ENCODE measurements around the gene MAP7D2.
"Not testable (repeated sequence)": the region's sequence is repeated elsewhere in the genome, so short reads cannot be mapped to it uniquely, and the experiment has no call there.

MAP7D2 gene

DNA sequence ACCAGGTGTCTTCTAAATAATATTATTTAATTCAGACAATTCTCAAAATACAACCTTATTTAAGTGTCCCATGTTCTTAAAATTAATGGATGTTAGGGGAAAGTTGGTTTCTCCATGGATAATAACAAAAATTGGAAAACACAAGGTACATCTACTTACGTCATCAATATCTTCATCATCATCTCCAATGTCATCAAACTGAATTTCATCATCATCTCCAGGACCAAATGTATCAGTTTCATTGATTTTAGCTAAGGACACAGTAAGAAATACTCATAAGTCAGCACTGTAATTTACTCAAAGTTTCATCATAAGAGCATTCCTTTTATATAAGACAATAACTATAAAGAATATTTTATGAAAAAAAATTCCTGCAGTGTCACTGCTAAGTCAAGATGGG is 13.7 kb upstream of the MAP7D2 start:
- Mint-ChIP-seq H3K36me3 (ENCODE audit: low read depth) (peaks cover 76% of the 10 kb centered on the region), H3K27me3 (no peaks in the 10 kb centered on the region), H3K4me3 (no peak overlapping the region), H3K4me1 (ENCODE audit: low read depth) (peaks cover 14% of the 10 kb centered on the region), H3K27ac (peak overlapping the region; percentile 55), H3K9me3 (no peaks in the 10 kb centered on the region)
- no peak for DNase-seq

DNA sequence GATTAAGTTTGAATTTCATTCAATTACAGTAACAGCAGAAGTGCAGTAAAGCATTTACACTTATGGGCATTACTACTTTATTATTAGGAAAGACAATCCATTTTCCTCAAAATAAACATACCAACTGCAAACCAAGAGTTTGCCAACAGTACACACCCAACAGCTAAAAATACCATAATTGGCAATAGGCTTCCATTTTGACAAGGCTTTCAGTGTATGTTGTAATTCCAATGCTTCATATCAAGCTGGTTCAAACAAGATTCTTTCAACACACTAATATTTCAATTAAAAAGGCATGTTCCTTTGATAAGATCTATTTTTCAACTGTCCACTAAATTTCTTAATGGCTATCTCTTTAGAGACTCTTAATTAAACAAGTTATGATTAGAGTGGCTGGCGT is 12.8 kb upstream of the MAP7D2 start:
- no peak overlapping the region for H3K27ac Mint-ChIP-seq
- H3K27me3 Mint-ChIP-seq: no peaks in the 10 kb centered on the region
- no peak for DNase-seq
- H3K4me1 Mint-ChIP-seq (ENCODE audit: low read depth): peaks cover 13% of the 10 kb centered on the region
- H3K9me3 Mint-ChIP-seq: no peaks in the 10 kb centered on the region
- peaks cover 76% of the 10 kb centered on the region for H3K36me3 Mint-ChIP-seq (ENCODE audit: low read depth)
- no peak overlapping the region for H3K4me3 Mint-ChIP-seq

DNA sequence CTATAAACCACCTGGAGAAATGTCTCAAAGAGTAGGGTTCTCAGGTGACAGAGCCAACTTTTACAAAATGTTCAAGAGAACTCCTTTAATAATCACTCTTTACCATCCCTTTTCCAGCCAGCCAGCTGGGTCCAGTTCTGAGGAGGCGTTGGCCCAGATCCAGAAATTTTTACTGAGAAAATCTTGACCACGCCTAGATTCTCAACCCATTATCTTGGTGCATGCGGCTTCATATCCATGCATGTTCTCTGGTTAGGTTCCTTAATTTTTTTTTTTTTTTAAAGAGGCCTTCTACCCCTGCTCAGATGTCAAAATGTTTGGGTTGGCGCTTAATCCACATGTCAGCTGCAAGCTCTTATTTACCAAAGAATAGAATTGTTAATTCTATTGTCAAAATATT is 12.0 kb upstream of the MAP7D2 start:
- Mint-ChIP-seq H3K9me3 (no peaks in the 10 kb centered on the region), H3K4me1 (ENCODE audit: low read depth) (peaks cover 11% of the 10 kb centered on the region), H3K27ac (peak overlapping the region; percentile 6), H3K4me3 (no peak overlapping the region), H3K36me3 (ENCODE audit: low read depth) (peaks cover 75% of the 10 kb centered on the region), H3K27me3 (no peaks in the 10 kb centered on the region)
- DNase-seq: no peak

DNA sequence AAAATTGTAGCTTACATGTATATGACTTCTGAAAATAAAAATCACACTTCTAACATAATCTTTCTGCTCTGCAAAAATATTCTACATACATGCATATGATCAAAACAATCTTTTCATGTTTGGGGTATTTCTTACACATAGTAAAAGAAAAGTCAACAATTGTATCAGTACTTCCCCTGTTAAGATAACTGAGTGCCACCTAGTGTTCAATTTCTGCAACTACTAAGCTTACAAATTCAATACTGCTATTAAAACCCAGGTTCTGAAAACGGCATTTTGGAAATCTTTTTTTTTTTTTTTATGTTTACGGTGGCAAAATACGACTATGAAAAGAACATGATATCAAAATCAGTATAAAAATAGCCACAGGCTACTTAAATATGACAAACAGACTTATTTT is 10.7 kb upstream of the MAP7D2 start:
- peaks cover 67% of the 10 kb centered on the region for H3K36me3 Mint-ChIP-seq (ENCODE audit: low read depth)
- H3K27me3 Mint-ChIP-seq; DNase-seq; H3K9me3 Mint-ChIP-seq; H3K4me1 Mint-ChIP-seq (ENCODE audit: low read depth); H3K4me3 Mint-ChIP-seq; H3K27ac Mint-ChIP-seq: not testable (repeated sequence)

DNA sequence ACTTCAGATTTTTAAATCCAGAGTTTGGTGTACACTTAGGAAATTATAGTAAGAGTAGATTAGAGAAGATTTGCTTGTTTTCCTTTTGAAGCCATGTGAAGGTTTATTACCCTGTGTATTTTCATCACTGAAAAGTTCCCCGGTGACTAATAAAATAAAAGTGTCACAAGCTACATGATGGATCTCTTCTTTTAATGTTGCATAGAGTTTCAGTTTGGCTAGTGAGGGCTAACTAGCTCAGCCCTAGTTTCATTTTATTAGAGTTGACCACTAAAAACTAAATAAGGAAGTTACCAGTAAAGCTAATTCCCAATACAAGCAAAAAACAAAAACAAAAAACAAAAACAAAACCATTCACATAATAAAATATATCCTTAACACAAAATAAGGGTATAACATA is 10.1 kb upstream of the MAP7D2 start:
- not testable (repeated sequence) for H3K9me3 Mint-ChIP-seq; H3K27ac Mint-ChIP-seq; H3K4me1 Mint-ChIP-seq (ENCODE audit: low read depth); DNase-seq; H3K27me3 Mint-ChIP-seq; H3K4me3 Mint-ChIP-seq
- H3K36me3 Mint-ChIP-seq (ENCODE audit: low read depth): peaks cover 65% of the 10 kb centered on the region

DNA sequence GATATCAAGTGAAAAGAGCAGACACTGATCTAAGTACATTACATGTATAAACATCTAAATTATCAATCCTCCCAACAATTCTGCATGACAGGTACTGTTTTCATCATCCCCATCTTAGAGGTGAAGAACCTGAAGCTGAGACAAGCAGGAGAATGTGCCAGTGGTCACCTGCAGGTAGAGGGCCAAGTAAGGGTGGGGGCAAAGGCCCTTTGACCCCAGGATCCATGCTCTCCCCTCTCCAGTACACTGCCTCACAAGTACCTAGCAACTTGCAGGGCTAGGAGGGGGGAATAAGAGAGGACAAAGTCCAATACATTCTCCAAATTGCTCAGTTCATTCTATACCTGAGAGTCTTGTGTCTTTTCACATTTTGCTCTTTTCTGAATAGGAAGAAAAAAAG is 8.3 kb upstream of the MAP7D2 start:
- Mint-ChIP-seq H3K9me3 (no peaks in the 10 kb centered on the region), H3K27ac (peak overlapping the region; percentile 41)

DNA sequence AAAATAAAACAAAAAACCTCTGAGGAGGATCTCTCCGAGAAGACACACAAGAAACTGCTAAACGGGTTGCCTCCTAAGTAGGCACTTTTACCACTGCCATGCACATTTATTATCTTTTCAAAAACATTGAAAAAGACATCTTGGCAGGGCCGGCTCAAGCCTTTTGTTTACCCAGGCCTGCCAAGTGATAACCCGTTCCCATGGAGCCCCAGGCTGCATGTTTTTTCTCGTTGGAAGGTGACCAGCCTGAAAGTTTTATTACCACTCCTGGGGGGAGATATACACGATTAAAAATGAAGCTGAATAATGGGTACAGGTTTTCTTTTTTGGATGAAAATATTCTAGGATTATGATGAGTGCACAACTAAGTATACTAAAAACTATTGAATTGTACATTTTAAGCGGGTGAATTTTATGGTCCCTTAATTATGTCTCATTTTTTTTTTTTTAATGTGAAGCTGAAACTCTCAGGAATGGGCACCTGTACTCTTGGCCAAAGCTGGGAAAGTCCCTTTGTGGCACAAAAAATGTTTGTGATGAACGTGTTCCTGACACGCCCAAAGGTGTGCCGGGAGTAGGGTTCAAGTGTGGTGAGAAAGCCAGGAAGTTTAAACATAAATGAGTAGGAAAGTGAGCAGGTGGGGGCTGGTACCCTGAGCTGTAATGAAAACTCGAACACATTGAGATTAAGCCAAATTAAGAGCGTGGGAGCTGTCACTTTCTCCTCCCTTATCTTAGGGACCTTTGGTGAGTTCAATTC is 1.5 kb upstream of the MAP7D2 start:
- no peak for DNase-seq
- H3K36me3 Mint-ChIP-seq (ENCODE audit: low read depth): peaks cover 15% of the 10 kb centered on the region
- H3K9me3 Mint-ChIP-seq: no peaks in the 10 kb centered on the region
- H3K4me1 Mint-ChIP-seq (ENCODE audit: low read depth): peaks cover 4% of the 10 kb centered on the region
- H3K27ac Mint-ChIP-seq: no peak overlapping the region
- peaks cover 32% of the 10 kb centered on the region for H3K27me3 Mint-ChIP-seq
- no peak overlapping the region for H3K4me3 Mint-ChIP-seq

More for the DNA sequence above, 8.3 kb upstream of the MAP7D2 start:
- H3K27me3 Mint-ChIP-seq: no peaks in the 10 kb centered on the region
- peaks cover 55% of the 10 kb centered on the region for H3K36me3 Mint-ChIP-seq (ENCODE audit: low read depth)
- H3K4me3 Mint-ChIP-seq: no peak overlapping the region
- DNase-seq: no peak
- peaks cover 2% of the 10 kb centered on the region for H3K4me1 Mint-ChIP-seq (ENCODE audit: low read depth)

DNA sequence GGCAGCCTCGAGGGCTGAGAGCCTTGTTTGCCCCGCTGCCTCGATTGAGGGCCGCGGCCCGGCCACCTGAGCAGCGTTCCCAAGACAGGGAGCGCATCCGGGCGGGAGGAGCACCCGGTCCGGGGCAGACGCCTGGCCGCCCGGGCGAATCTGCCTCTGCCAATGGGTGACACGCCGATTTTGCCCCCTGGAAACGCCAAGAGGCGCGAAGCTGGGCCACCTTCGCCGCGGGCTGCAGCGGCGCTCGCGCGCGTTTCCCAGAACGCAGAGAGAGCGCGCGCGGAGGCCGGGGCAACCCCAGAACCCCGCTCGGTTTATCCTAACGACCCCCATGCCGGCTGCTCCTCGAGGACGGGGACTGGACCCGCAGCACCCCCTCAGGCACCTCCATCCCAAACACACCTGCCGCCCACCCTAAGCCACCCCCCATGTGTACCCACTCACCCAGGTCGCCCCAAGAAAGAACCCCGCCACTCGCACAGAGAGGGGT is 575 bp downstream of the MAP7D2 start:
- no peaks in the 10 kb centered on the region for H3K9me3 Mint-ChIP-seq
- H3K36me3 Mint-ChIP-seq (ENCODE audit: low read depth): no peaks in the 10 kb centered on the region
- H3K27me3 Mint-ChIP-seq: peaks cover 32% of the 10 kb centered on the region
- peak overlapping the region; percentile 56 for H3K4me3 Mint-ChIP-seq
- peaks cover 4% of the 10 kb centered on the region for H3K4me1 Mint-ChIP-seq (ENCODE audit: low read depth)
- H3K27ac Mint-ChIP-seq: no peak overlapping the region
- no peak for DNase-seq

DNA sequence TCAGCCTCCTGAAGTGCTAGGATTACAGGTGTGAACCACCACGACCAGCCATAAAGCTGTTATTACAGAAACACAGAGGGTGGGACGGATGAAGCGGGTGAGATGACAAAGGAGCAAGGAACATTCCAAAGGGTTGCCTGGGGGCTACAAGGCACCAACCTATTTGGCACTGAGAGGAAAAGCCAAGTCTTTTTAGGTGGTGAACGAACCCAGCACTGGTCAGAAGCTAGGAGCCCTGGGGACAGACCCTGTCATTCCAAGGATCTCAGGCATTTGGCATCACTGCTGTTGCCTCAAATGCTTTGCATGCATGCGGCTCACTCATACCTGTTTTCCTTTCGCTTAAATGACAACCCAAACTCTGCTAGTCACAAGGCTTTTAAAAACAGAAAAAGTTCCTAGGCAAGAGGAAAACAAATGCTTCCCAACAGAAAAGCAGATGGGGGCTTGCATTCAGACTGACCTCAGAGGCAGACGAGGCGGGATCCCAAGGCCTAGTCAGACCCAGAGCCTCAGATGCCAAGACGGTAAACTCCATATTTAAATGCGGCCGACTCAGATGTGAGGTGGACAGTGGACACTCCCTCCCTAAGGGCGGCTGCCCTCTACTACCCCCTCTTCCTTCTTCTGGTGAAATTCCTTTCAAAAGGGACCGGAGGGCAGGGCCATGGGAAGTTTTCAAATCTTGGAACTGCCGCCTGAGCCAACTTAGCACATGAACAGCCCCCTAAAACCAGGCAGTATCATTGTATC is 4.5 kb downstream of the MAP7D2 start:
- Mint-ChIP-seq H3K4me3 (no peak overlapping the region), H3K9me3 (no peaks in the 10 kb centered on the region), H3K27ac (no peak overlapping the region), H3K4me1 (ENCODE audit: low read depth) (peaks cover 4% of the 10 kb centered on the region), H3K36me3 (ENCODE audit: low read depth) (no peaks in the 10 kb centered on the region), H3K27me3 (peaks cover 25% of the 10 kb centered on the region)
- DNase-seq: no peak

DNA sequence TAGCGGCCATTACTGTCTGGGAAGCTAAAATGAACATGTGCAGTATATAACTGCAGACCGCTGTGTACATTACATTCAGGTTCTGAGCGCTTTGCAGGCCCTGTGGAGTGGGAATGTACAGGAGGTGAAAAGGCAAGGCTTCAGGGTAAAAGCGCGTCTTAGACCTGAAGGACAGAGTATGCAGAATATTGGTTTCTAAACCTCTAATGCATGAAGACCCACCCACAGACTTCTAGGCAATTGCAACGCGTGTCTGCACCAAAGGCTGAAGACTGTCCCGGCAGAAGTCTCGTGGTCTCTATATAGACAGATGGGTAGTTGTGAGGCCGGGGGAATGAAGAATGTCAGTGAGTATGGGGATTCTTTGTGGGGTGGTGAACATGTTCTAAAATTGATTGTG is 5.4 kb downstream of the MAP7D2 start:
- H3K36me3 Mint-ChIP-seq (ENCODE audit: low read depth): no peaks in the 10 kb centered on the region
- no peak for DNase-seq
- H3K9me3 Mint-ChIP-seq: no peaks in the 10 kb centered on the region
- no peak overlapping the region for H3K27ac Mint-ChIP-seq
- H3K4me3 Mint-ChIP-seq: no peak overlapping the region
- H3K4me1 Mint-ChIP-seq (ENCODE audit: low read depth): peaks cover 2% of the 10 kb centered on the region
- peaks cover 20% of the 10 kb centered on the region for H3K27me3 Mint-ChIP-seq

DNA sequence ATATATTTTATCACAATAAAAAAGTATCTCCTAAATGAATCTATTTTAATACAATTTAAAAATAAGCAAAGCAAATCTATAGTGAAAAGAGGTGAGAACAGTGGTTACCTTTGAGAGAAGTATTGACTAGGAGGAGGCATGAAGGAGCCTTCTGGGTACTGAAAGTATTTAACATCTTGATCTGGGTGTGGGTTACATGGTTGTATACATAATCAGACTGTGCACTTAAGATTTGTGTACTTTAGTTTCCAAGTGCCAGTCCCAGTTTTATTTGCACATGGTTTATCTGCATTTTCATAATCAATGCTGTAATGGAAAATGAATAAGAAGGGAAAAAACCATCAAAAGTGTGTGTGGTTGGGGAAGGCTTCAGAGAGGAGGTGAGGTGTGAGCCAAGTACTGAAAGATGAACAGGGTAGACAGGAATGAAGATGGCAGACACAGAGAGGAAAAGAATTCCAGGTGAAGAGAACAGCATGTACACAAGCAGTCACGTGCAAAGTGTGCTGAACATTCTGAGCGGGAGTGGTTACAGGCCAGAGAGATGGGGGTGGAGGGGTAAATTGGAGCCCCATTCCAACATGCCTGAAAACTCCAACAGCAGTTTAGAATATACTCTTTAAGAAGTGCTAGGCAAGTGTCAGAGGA is 14.6 kb downstream of the MAP7D2 start:
- DNase-seq: no peak
- no peaks in the 10 kb centered on the region for H3K27me3 Mint-ChIP-seq
- H3K4me3 Mint-ChIP-seq: no peak overlapping the region
- H3K4me1 Mint-ChIP-seq (ENCODE audit: low read depth): peaks cover 7% of the 10 kb centered on the region
- H3K9me3 Mint-ChIP-seq: no peaks in the 10 kb centered on the region
- no peaks in the 10 kb centered on the region for H3K36me3 Mint-ChIP-seq (ENCODE audit: low read depth)
- no peak overlapping the region for H3K27ac Mint-ChIP-seq

DNA sequence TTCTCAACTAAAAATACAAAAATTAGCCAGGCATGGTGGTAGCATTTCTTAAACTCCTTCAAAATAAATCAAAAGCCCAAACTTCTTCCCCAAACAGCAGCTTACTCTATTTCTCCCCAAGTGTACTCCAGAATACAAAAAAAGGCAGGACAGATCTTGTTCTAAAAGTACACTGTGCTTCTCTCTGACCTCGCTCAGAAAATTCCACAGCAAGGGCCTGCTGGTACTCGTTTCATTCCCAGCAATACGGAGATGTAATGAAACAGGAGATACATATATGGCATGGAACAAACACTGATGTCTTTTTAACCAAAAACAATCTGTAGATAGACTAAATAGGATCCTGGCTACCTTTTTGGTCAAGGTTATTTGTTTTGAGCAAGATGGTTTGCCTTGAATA is 25.2 kb downstream of the MAP7D2 start:
- Mint-ChIP-seq H3K4me1 (ENCODE audit: low read depth) (no peaks in the 10 kb centered on the region), H3K27ac (no peak overlapping the region), H3K36me3 (ENCODE audit: low read depth) (no peaks in the 10 kb centered on the region), H3K4me3 (no peak overlapping the region), H3K9me3 (no peaks in the 10 kb centered on the region), H3K27me3 (peaks cover 23% of the 10 kb centered on the region)
- DNase-seq: no peak

DNA sequence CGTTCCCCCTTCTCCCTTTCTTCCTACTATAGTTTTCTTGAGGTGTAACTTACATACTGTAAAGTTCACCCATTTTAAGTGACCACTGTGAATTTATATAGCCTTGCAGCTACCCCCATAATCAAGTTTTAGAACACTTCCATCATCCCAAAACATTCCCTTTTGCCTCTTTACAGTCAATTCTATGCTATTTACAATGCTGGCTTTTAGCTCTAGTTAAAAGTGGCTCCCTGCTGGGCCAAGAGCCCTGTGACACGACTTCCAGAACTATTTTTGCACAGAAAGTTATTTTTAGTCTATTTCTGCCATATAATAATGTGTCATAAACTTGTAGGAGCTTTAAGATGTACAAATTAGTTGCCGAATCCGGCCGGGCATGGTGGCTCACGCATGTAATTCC is 26.9 kb downstream of the MAP7D2 start:
- H3K9me3 Mint-ChIP-seq: no peaks in the 10 kb centered on the region
- H3K36me3 Mint-ChIP-seq (ENCODE audit: low read depth): no peaks in the 10 kb centered on the region
- H3K27me3 Mint-ChIP-seq: peaks cover 23% of the 10 kb centered on the region
- H3K27ac Mint-ChIP-seq: no peak overlapping the region
- DNase-seq: no peak
- no peaks in the 10 kb centered on the region for H3K4me1 Mint-ChIP-seq (ENCODE audit: low read depth)
- H3K4me3 Mint-ChIP-seq: no peak overlapping the region

DNA sequence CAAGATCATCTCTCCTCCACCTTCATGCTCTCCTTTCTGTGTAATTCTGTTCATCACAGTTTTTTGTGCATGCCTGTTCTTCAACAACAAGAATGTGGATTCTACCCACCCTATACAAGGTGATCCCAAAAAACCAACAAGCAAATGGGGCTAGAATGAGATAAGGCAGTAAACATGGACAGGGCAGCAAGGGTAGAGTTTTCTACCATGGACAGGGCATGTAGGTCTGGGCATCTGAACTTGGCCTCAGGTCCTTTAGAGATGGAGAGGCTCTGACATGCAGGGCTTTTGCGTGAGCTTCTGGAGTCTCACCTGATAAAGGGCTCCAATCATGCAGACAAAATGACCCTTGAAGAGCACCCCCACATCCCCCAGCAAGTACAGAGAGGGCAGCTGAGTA is 36.4 kb downstream of the MAP7D2 start:
- H3K9me3 Mint-ChIP-seq: no peaks in the 10 kb centered on the region
- H3K4me3 Mint-ChIP-seq: no peak overlapping the region
- no peak overlapping the region for H3K27ac Mint-ChIP-seq
- peaks cover 2% of the 10 kb centered on the region for H3K27me3 Mint-ChIP-seq
- no peaks in the 10 kb centered on the region for H3K36me3 Mint-ChIP-seq (ENCODE audit: low read depth)
- no peak for DNase-seq
- no peaks in the 10 kb centered on the region for H3K4me1 Mint-ChIP-seq (ENCODE audit: low read depth)

All from activated T-cell treated with anti-CD3 and anti-CD28 coated beads, Interleukin-2, amount 50 U/mL, for 24 hours (primary cell).